Hematopoietic multipotent progenitor cell treated with erythropoietin and hydrocortisone succinate and interleukin-3 and kit ligand, for 8 days (in vitro differentiated cells): ENCODE data around the gene VIP.
"Not testable (repeated sequence)": the region's sequence is repeated elsewhere in the genome, so short reads cannot be mapped to it uniquely, and the experiment has no call there.

Experiments
- DNase-seq: peaks from one replicate; pipeline ENCODE4 v3.0.0-alpha.2; 2015

Gene VIP

DNA sequence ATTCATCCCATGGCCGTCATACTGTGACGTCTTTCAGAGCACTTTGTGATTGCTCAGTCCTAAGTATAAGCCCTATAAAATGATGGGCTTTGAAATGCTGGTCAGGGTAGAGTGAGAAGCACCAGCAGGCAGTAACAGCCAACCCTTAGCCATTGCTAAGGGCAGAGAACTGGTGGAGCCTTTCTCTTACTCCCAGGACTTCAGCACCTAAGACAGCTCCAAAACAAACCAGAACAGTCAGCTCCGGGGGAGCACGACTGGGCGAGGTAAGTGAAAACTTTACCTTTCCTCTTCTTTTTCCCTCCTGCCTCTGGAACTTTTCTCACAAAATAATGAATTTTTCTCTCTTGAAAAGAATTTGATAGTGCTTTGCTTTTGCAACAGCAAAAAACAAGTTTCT is at the start of gene VIP:
VIP (plus strand) TSS at position 104 of the 400 bp plus-strand sequence. CDS start 1,381 bp downstream, outside the sequence.
- DNase-seq, result peak; percentile 23

DNA sequence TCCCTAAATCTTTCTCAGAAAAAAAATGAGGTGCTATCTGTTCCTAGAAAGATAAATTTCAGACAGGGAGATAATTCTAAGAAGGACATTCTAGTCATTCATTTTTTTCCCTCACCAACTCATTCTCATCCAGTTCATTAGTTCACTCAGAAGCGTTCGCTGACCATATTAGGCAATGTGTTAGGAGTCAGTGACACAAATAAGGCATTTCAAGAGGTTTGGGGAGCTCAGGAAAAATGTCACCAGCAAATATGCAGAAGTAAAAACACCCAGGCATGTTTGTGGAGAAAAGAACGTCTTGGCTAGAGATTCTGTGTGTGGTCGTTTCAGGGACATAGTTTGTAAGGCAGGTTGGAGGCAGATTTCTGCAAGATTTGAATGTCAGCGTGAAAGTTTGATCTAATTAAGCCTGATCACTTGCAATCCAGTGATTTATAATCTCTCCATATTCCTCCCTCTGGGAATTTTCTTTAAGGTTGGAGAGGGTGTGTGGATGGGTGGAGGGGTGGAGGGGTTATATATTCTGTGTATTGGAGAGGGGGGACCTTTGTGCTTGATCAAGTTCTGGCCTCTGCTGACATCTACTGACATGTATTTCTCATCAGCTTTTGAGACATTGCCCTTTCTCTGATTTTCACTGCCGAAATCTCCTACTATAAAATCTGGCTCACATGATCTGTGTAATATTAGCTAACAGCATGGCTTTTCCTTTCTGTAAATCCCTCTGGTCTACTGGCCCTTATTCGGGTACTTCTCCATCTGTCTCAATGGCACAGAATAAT is 49.3 kb upstream of the VIP start:
- peak; percentile 19 for DNase-seq

DNA sequence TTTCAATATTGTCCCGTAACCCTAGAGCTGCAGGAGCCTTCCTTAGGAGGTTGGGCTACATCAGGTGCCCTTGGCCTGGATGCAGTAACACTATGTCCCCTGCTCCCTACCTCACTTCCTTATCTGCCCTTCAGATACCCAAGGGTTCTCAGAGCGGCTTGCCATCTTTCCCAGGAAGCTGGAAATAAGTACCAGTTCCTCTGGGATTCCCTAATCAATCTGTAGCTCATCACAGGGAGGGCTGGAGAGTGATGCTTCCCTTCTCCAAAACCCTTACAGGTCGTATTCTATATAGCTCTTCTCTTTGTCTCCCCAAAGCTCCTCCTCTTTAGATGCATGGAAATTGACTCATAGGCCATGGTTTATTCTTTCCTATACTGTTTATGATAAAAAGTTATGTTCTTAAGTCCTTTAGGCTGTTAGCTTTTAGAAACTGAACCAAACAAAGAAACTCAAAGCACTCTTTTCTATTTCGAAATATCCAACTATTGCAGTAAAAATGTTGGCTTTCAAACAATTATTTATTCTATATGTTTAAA is 48.7 kb upstream of the VIP start:
- no peak for DNase-seq

DNA sequence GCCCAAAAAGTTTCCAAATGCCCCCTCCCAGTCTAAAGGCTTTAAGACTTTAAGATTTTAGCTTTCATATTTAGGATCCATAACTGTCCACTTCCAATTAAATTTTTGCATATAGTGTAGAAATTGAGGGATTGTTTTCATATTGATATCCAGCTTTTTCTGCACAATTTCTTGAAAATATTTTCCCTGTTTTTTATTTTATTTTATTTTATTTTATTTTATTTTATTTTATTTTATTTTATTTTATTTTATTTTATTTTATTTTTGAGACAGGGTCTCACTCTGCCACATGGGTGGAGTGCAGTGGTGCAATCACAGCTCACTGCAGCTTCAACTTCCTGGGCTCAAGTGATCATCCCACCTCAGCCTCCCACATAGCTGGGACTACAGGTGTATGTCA is 46.8 kb upstream of the VIP start:
- DNase-seq, result not testable (repeated sequence)

DNA sequence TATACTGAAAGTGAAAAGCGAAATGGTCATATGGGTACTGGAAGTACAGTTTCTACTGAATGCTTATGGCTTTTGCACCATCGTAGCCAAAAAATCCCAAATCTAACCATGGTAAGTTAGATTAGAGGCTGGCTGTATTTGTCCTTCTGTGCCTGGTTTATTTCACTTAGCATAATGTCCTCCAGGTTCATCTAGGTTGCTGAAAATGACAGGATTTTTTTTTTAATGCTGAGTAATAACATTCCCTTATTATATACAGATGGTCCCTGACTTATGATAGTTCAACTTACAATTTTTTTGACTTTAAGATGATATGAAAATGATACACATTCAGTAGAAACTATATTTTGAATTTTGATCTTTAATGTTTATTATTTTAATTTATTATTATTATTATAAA is 45.3 kb upstream of the VIP start:
- no peak for DNase-seq

DNA sequence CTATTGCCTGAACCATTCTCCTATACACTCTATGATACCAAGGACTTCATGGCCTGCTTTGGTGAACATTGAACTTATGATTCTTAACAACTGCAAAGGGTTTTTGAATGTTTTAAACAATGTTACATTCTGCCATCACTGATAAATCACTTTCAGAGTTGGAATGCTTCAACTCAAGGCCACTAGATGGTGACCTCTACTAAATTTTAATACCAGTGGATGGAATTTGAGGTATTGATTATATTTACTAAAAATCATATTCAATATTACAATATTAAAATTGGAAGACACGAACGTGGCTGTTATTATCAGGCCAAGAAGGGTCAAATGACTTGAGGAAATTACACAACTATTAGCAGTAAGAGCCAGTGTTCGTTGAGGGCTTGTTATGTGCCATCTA is 34.3 kb upstream of the VIP start:
- no peak for DNase-seq

DNA sequence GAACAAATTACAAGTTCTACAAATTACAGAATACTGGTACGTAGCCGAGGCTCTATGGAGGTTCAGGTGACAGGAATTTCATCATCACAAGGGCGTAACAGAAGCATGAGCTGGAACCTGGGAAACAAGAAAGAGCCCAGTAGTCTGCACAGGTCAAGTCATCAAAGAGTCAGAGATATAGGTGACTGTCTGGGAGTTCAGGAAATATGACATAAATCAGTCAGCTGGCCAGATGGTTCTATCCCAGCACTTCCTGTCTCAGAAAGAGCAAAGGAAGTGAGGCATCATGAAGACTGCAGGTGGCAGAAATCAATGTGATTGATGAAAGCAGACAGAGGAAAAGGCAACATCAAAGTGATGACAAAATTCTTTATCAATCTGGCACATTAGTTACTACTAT is 29.6 kb upstream of the VIP start:
- no peak for DNase-seq

DNA sequence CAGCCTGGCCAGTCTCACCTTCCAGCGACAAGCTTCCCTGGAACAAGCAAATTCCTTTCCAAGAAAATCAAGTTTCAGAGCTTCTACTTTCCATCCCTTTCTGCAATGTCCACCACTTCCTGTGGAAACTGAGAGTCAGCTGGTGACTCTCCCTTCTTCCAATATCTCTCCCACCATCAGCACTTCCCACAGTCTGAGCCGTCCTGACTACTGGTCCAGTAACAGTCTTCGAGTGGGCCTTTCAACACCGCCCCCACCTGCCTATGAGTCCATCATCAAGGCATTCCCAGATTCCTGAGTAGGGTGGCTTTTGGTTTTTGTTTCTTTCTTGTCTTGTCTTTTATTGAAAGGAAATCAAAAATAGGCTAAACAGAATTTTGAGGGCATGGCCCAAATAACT is 28.6 kb upstream of the VIP start:
- no peak for DNase-seq

DNA sequence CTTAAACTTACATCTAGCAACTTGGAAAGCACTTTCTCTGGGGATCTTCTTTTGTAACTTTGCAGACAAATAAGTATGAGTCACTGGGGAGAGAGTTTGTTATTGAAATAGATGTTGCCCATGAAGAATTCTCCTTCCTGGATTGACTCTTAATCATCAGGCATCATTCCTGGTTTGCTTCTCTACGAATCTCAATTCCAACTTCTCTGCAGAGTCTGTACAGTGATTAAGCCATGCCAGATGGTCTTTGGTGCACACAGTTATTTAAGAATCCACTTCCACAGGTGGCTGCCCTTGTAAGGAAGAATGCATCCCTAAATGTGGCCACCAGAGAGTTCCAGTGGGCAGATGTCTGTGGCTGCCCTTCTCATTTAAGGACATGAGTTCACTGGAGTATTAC is 27.2 kb upstream of the VIP start:
- no peak for DNase-seq

DNA sequence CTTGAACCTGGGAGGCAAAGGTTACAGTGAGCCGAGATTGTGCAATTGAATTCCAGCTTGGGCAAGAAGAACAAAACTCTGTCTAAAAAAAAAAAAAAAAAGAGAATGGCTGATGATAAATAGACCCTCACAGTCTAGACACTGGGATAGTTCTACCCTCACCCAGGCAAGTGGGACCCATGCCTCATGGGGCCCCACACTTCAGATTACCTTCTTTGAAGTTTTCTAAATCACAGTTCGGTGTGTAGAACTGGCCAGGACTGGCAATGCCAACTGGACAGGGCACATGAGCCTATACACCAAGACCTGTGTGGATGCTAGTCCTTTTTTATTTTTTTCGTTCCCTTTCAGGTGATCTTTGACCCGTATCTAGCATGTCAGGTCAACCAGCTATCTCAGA is 24.3 kb upstream of the VIP start:
- no peak for DNase-seq

DNA sequence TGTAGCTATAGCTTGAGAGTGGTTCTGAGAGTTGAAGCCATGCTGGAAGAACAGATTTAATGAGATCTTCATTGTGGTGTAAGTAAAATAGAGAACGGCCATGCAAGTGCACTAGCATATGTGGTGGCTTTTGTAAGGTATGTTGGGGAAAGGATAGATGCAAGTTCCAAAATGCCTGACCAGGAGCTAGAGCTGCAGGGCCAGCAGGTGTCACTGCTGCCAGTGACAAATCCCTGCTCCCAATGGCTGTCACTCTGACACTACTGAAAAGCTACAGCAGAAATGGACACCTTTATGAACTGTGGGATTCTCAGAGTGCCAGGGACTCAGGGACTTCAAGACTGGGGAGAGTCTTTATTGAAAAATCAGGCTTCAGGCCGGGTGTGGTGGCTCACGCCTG is 23.1 kb upstream of the VIP start:
- DNase-seq, result no peak

DNA sequence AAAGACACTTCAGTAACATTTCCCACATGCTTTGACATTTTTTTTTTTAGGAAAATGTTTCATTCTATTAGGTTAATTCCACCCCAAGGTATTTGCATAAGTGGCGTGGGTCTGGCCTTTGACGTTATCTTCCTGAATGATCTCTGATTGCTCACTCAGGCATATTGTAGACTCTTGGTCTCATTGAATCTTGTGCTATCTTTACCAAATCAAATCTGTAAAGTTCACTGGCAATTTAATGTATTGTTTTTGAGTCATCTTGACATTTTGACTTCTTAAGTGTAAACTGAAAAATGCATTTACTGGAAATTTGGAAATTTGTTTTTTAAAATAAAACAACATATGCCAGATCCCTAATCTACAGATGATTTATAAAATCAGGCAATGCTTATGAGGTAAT is 16.0 kb upstream of the VIP start:
- no peak for DNase-seq

DNA sequence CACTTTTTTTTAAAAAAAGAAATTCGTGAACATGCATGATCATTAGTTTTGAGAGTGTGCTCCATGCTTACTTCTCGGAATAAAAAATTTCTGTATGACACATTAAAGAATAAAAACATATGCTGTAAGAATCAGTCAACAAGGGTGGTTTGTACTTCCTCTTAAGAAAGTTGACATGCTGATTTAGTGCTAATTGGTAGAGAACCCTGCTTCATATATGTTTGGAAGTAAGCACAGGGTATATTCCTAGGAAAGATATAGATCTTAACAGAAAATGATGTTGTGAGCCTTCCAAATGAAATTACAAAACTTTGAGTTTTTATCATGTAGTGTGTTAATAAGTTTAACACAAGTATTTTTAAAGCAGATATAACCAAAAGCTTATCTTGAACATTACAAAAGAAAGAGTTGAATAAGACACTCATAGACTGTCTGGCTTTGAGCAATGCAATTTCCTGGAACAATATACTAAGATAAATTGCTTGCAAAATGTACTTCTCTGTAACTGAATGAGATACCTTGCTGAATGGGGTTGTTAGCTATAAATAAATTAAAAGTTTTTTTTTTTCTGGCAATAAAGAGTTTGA is 13.8 kb upstream of the VIP start:
- peak; percentile 4 for DNase-seq

DNA sequence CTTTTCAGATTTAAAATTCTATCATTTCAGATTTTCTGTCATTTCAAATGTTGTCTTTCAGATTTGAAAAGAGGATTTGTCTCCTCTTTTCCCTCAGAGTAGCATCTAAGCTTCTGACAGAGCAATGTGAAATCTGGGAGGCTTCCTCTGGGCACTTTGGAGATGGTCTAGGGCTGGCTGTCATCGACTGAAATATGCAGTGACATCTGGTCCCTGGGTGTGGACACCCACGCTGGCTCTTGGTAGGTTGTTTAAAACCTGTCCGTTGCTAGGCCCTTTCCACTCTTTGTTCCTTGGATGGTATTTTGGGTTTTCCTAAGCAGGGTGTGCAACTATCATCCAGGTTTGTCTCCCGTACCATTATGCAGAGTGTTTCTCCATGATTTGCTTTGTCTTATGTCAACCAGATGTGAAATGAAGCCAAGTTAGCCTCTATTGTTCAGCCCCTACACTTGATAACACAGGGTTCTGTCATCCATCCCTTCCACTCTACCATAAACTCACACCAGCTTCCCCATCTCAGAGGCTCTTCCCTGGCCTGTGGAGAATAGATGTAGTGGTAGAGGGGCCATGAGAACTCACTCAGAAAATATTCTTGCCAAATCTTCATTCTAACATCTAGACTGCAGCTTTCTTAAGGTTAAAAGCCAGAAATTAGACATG is 5.0 kb upstream of the VIP start:
- DNase-seq, result no peak

DNA sequence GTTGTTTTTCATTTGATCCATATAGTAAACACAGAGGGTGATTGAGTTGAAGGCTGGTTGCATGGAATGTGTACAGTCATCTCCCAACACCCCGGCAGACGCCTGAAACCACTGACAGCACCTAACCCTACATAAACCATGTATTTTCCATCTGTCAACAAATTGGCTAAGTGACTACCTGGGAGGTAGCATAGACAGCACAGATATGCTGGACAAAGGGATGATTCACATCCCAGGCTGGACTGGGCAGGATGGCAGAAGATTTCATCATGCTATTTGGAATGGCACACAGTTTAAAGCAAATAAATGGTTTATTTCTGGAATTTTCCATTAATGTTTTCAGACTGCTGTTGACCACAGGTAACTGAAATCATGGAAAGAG is 4.4 kb upstream of the VIP start:
- no peak for DNase-seq

DNA sequence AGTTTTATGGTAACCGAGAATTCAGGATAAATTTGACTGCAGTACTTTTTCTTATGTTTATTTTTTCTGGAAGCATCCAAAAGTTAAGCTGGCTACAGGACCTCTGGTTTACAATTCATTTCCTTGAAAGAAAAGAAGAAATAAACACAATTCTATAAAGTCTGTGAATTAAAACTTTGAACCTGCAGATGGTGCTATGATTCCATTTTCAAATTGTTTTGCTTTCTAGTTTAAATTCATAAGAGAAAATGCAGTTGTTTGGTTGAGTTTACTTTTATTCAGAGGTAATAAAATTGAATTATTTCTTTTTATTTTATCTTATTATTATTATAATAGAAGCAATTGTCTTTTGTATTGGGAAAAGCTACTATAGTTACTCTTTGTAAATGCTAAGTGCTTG is 1.8 kb upstream of the VIP start:
- DNase-seq, result peak; percentile 27

DNA sequence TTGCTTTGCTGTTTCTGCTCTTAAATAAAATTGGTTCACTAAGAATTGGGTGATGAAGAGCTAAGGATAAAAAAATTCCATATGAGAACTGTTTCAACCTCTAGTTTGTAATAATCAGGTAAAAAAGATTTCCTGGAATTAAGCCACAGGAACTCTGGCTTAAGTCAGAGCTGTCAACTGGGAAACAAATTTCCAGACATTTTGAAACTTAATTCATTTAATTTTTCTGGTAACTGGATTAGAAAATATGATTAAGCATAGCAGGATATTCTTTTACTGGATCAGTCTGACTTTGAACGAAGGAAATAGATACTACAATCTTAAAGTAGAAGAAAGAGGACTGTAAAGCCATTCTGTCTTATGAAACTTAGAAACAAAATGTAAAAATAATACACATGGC is 1.3 kb upstream of the VIP start:
- DNase-seq, result no peak

DNA sequence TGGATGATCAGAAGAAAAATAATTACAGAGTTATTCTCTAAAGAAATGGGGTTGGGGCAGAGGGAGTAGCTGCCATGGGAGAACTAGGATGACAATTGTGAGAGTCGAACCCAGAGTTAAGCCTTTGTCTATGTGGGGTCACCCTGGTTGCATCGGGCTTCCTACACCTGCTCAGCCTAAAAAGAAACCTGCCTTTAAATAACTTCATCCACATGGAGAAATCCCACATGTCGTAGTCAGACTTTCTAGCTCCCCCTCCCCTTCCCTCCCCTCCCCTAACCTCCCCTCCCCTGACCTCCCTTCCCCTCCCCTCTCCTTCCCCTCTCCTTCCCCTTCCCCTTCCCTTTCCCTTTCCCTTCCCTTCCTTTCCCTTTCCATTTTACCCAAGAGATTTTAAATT is 14.7 kb downstream of the VIP start:
- no peak for DNase-seq

DNA sequence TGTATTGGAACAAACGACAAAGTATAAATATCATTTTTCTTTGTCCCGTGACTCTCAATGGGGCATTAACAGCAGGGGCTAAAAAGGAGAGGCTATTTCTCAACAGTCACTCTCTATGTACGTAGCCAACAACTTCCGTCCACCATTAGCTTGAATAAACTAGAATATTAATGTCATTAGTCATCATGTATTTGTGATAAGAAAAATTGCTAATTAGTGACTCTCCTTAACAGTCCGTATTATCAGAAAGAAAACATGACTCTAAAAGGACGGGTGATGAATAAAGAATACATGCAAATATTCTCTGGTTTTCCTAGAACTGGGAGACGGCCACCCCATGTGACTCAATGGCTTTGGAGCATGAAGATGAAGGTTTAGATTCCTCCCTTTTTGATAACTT is 18.6 kb downstream of the VIP start:
- no peak for DNase-seq

DNA sequence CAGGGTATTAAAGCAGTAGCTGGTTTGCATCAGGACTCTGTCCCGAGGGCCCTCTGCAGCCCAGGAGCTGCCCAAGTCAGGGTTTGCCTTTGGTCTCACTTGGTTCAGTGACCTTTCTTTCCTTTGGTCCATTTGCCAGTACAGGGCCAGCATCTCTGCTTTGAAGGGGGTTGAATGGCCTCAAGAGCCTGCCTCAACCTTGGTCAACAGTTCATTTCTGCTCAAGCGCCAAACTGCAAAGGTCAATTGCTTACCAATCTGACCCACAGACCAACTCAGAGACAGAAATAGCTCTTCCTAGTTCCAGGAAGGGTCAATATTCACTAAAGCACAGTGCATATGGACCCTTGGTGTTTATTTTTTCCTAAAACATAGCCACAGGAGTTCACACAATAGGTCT is 19.4 kb downstream of the VIP start:
- DNase-seq, result no peak

DNA sequence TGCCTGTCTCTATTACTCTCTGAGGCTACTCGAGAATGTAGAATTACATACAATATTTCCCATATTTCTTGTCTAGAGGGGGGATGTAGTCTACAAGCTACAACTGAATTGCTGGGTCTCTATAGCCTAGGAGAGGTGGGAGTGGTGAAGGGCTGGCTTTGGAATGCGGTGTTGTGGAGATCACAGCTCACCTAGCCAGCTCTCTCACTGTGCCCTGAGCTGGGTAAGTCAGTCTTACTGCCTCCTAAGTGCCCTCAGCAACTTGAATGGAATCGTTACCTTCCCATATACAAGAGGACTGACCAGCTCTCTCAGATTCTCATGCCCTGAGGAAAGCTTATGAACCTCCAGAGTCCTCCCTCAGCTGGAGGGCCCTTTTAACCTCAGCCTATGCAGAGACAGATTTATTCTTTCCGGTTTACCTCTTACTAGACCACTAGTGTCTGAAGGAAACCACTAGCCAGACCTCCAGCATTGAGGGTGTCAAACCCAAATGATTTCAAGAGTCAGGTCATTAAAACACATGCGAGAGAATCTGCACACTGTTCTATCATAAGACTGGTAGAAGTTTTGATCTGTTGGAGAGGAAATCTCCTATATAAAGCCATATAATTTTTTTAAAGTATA is 20.6 kb downstream of the VIP start:
- no peak for DNase-seq

DNA sequence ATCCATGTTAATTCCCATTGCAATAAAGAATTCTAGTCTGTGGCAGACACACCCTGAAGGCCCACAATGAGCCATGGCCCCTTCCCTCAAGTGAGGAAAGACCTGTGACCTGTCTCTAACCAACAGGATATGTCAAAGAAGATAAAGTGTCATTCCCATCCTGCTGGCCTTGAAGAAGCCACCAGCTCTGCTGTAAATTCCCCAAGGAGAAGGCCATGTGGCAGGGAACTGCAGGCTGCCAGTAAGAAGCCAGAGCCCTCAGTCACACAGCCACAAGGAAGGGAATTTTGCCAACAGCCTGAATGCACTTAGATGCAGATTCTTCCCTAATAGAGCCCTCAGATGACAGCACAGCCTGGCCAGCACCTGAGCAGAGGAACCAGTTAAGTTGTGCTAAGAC is 24.8 kb downstream of the VIP start:
- DNase-seq, result no peak

DNA sequence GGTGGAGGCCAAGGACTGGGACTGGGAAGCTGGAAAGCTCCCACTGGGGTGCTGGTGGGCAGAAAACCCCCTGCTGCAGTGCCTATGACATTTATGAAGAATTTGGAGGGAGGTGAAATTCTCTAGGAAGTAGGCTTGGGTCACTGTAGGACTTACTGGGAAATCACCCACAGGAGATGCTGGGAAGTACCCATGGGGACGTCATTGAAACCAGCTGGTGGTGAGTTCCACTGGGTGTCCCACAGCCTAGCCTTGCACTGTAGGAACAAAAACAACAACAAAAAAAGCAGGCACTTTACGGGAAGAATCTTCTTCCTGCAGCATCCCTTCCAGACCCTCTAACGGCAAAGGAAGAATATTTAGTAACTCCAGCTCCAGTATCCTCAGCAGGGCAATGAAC is 26.2 kb downstream of the VIP start:
- no peak for DNase-seq
